ENCODE results near the gene LRP6. TPM values are rescaled to one million over a fixed set of nuclear protein-coding genes. Genes with fewer than 3 reads are reported as not detected.

Gene LRP6
- total and polyA plus RNA-seq, 2 of the 13 experiments (the other 11 are each of a cell fraction or from before 2014, with no cell fraction given): 33.8 to 42.0 TPM

- TF ChIP-seq ZNF776 (CRISPR knock-in tag; IDR thresholded peaks at IDR 0.05) (peak; percentile 99), ZNF143 (CRISPR knock-in tag; IDR thresholded peaks at IDR 0.05) (peak; percentile 50; the same call in 1 of the 2 replicates), SMAD9 (CRISPR knock-in tag; IDR thresholded peaks at IDR 0.05) (peak; percentile 87; the same call in 1 of the 2 replicates), ZNF24 (IDR thresholded peaks at IDR 0.05) (no peak), ZFP82 (CRISPR knock-in tag; IDR thresholded peaks at IDR 0.05; ENCODE audit: borderline replicate concordance) (peak; percentile 84; the same call in 1 of the 2 replicates), ZFP37 (CRISPR knock-in tag; IDR thresholded peaks at IDR 0.05; ENCODE audit: borderline replicate concordance) (peak; percentile 56; the same call in 1 of the 2 replicates), ZNF160 (CRISPR knock-in tag; IDR thresholded peaks at IDR 0.05) (peak; percentile 93), ZFY (CRISPR knock-in tag; IDR thresholded peaks at IDR 0.05) (peak; percentile 51; the same call in 1 of the 2 replicates), THRA (CRISPR knock-in tag; IDR thresholded peaks at IDR 0.05; ENCODE audit: borderline replicate concordance) (no peak; the same call in 1 of the 2 replicates), ZNF646 (CRISPR knock-in tag; IDR thresholded peaks at IDR 0.05) (no peak), ZNF354B (CRISPR knock-in tag; IDR thresholded peaks at IDR 0.05) (peak; percentile 97), SCMH1 (CRISPR knock-in tag; IDR thresholded peaks at IDR 0.05; ENCODE audit: borderline replicate concordance) (no peak), RFX1 (IDR thresholded peaks at IDR 0.05) (no peak), BCL6 (CRISPR knock-in tag; IDR thresholded peaks at IDR 0.05) (peak; percentile 66), CHD2 (IDR thresholded peaks at IDR 0.05; ENCODE audit: low read depth, low read length) (peak; percentile 90), GABPB1 (CRISPR knock-in tag; IDR thresholded peaks at IDR 0.05) (peak; percentile 88), TBX3 (IDR thresholded peaks at IDR 0.05; ENCODE audit: borderline replicate concordance) (peak; percentile 97), ZBTB7B (CRISPR knock-in tag; IDR thresholded peaks at IDR 0.05) (peak; percentile 91), AHR (CRISPR knock-in tag; IDR thresholded peaks at IDR 0.05) (peak; percentile 88), ZNF501 (CRISPR knock-in tag; IDR thresholded peaks at IDR 0.05) (peak; percentile 99), ZNF367 (CRISPR knock-in tag; IDR thresholded peaks at IDR 0.05; ENCODE audit: borderline replicate concordance) (0 out of 2 replicates have a peak, but pooled peaks have one; percentile 72), SIN3A (IDR thresholded peaks at IDR 0.05; ENCODE audit: borderline replicate concordance, low read depth, low read length) (no peak), FLYWCH1 (CRISPR knock-in tag; IDR thresholded peaks at IDR 0.05) (peak; percentile 72; the same call in 1 of the 2 replicates)
Measured at GRCh38 chr12:12266873-12267741, at the start of gene LRP6 (continued).

Measured in HepG2 (cell line).